22Rv1 (cell line): ENCODE data around the gene DNAJC18.

ENCODE experiments used
- CTCF ChIP-seq: fragments of 450-650 bp; IDR thresholded peaks from 2 replicates; pipeline ENCODE4 v1.5.1; 2017; ENCODE audit warnings: mild to moderate bottlenecking
- ZFX ChIP-seq: fragments of 450-650 bp; IDR thresholded peaks from 2 replicates; pipeline ENCODE4 v1.6.1; 2017; ENCODE audit warnings: antibody characterized with exemption, borderline replicate concordance

- TF ChIP-seq CTCF (no peak), ZFX (no peak)
Observed at GRCh38 chr5:139364466-139364865, 74.9 kb downstream of the DNAJC18 start.
